Neuron (in vitro differentiated cells): ENCODE data around the gene ZNF628.
"Not testable (repeated sequence)": the region's sequence is repeated elsewhere in the genome, so short reads cannot be mapped to it uniquely, and the experiment has no call there.

Experiments used
- H2AFZ ChIP-seq: one replicate; pipeline ENCODE4 v1.6.1; 2013; ENCODE audit warnings: low read depth, mild to moderate bottlenecking, inconsistent platforms, low read length, moderate library complexity
- H3K27me3 ChIP-seq: one replicate; pipeline ENCODE4 v1.6.1; 2013; ENCODE audit warnings: low read length; ENCODE audit not compliant: insufficient read depth
- H3K36me3 ChIP-seq: one replicate; pipeline ENCODE4 v1.6.1; 2013; ENCODE audit warnings: low read length; ENCODE audit not compliant: insufficient read depth
- H3K4me1 ChIP-seq: one replicate; pipeline ENCODE4 v1.6.1; 2013; ENCODE audit warnings: low read length; ENCODE audit not compliant: insufficient read depth
- H3K4me3 ChIP-seq: 2 replicates; pipeline ENCODE4 v1.5.1; 2013; ENCODE audit warnings: mild to moderate bottlenecking, low read length, moderate library complexity
- H3K9me3 ChIP-seq: one replicate; pipeline ENCODE4 v1.6.1; 2013; ENCODE audit warnings: low read length

The ZNF628 gene

GRCh38 chr19:55442372-55442961 lies 34.0 kb upstream of the ZNF628 start:
- Histone ChIP-seq H3K4me1 (peaks cover 22% of the 10 kb centered on the region), H3K36me3 (no peaks in the 10 kb centered on the region), H3K4me3 (no peak overlapping the region), H2AFZ (no peak overlapping the region), H3K27me3 (peaks cover 57% of the 10 kb centered on the region), H3K9me3 (no peaks in the 10 kb centered on the region)

- Histone ChIP-seq H3K4me3 (no peak within 1 kb of the TSS), H3K36me3 (no peaks in the 10 kb centered on the region), H3K27me3 (peaks cover 57% of the 10 kb centered on the region), H3K9me3 (no peaks in the 10 kb centered on the region), H2AFZ (no peak within 1 kb of the TSS), H3K4me1 (peaks cover 22% of the 10 kb centered on the region)
These were observed 33.2 kb upstream of the ZNF628 start, which contains the start of gene SHISA7 for GRCh38 chr19:55443045-55443823. TSS of gene SHISA7 (minus strand) at chr19:55443300. CDS start at chr19:55442863, 437 bp downstream.

- Histone ChIP-seq H3K36me3 (no peaks in the 10 kb centered on the region), H2AFZ (no peak overlapping the region), H3K27me3 (peaks cover 56% of the 10 kb centered on the region), H3K9me3 (no peaks in the 10 kb centered on the region), H3K4me1 (peaks cover 22% of the 10 kb centered on the region), H3K4me3 (no peak overlapping the region)
These were observed 32.5 kb upstream of the ZNF628 start for GRCh38 chr19:55443824-55444480.

- Histone ChIP-seq H2AFZ (no peak overlapping the region), H3K36me3 (no peaks in the 10 kb centered on the region), H3K4me3 (no peak overlapping the region), H3K4me1 (peaks cover 27% of the 10 kb centered on the region), H3K9me3 (no peaks in the 10 kb centered on the region), H3K27me3 (peaks cover 50% of the 10 kb centered on the region)
These were observed 31.8 kb upstream of the ZNF628 start for GRCh38 chr19:55444646-55445045.

GRCh38 chr19:55446060-55446459 lies 30.4 kb upstream of the ZNF628 start:
- H3K4me3 ChIP-seq = no peak overlapping the region
- peaks cover 37% of the 10 kb centered on the region for H3K27me3 ChIP-seq
- H2AFZ ChIP-seq = no peak overlapping the region

GRCh38 chr19:55447421-55448174 lies 28.8 kb upstream of the ZNF628 start:
- Histone ChIP-seq H3K4me1 (peaks cover 30% of the 10 kb centered on the region), H2AFZ (no peak overlapping the region), H3K27me3 (peaks cover 26% of the 10 kb centered on the region), H3K4me3 (no peak overlapping the region), H3K36me3 (no peaks in the 10 kb centered on the region), H3K9me3 (no peaks in the 10 kb centered on the region)

More at GRCh38 chr19:55446060-55446459, 30.4 kb upstream of the ZNF628 start:
- H3K9me3 ChIP-seq = no peaks in the 10 kb centered on the region
- H3K4me1 ChIP-seq = peaks cover 30% of the 10 kb centered on the region
- no peaks in the 10 kb centered on the region for H3K36me3 ChIP-seq

GRCh38 chr19:55448175-55448490 lies 28.3 kb upstream of the ZNF628 start:
- not testable (repeated sequence) for H3K36me3 ChIP-seq, H2AFZ ChIP-seq, H3K9me3 ChIP-seq, H3K4me3 ChIP-seq
- peaks cover 27% of the 10 kb centered on the region for H3K4me1 ChIP-seq
- H3K27me3 ChIP-seq = peaks cover 22% of the 10 kb centered on the region

GRCh38 chr19:55449469-55449868 lies 26.9 kb upstream of the ZNF628 start:
- peaks cover 21% of the 10 kb centered on the region for H3K4me1 ChIP-seq
- no peak overlapping the region for H3K4me3 ChIP-seq
- no peak overlapping the region for H2AFZ ChIP-seq
- peaks cover 11% of the 10 kb centered on the region for H3K27me3 ChIP-seq
- H3K36me3 ChIP-seq = no peaks in the 10 kb centered on the region
- no peaks in the 10 kb centered on the region for H3K9me3 ChIP-seq

- Histone ChIP-seq H3K4me1 (peaks cover 21% of the 10 kb centered on the region), H2AFZ (peak overlapping the region; percentile 64), H3K4me3 (peak overlapping the region; percentile 53), H3K36me3 (peaks cover 2% of the 10 kb centered on the region), H3K27me3 (no peaks in the 10 kb centered on the region), H3K9me3 (no peaks in the 10 kb centered on the region)
These were observed 25.1 kb upstream of the ZNF628 start for GRCh38 chr19:55451163-55451964.

- Histone ChIP-seq H3K4me3 (peak overlapping the region; percentile 53), H3K9me3 (no peaks in the 10 kb centered on the region), H3K36me3 (peaks cover 2% of the 10 kb centered on the region), H3K27me3 (no peaks in the 10 kb centered on the region), H3K4me1 (peaks cover 21% of the 10 kb centered on the region), H2AFZ (peak overlapping the region; percentile 64)
These were observed 24.3 kb upstream of the ZNF628 start for GRCh38 chr19:55451965-55452748.

- no peaks in the 10 kb centered on the region for H3K9me3 ChIP-seq
- H3K27me3 ChIP-seq = no peaks in the 10 kb centered on the region
- no peak overlapping the region for H2AFZ ChIP-seq
- peaks cover 2% of the 10 kb centered on the region for H3K36me3 ChIP-seq
- peaks cover 21% of the 10 kb centered on the region for H3K4me1 ChIP-seq
- no peak overlapping the region for H3K4me3 ChIP-seq
These were observed 23.6 kb upstream of the ZNF628 start for GRCh38 chr19:55452749-55453346.
